HAP-1 (cell line): ENCODE data around the gene TRMT61B.

Source experiments
- DNase-seq, 2 experiments: peaks; one replicate each; pipeline ENCODE4 v3.0.0-alpha.2; 2016 to 2020; ENCODE audit warnings: low spot score in 2 of 2
- H3K27me3 ChIP-seq: fragments of 250-450 bp; sonication (Bioruptor Pico); 2 replicates; pipeline ENCODE4 v1.5.1; 2020; ENCODE audit warnings: low read depth, mild to moderate bottlenecking, moderate library complexity
- H3K36me3 ChIP-seq: fragments of 250-450 bp; sonication (Bioruptor Pico); replicated peaks from 2 replicates; pipeline ENCODE4 v1.5.1; 2020; ENCODE audit warnings: mild to moderate bottlenecking
- H3K4me1 ChIP-seq: fragments of 250-450 bp; sonication (Bioruptor Pico); 2 replicates; pipeline ENCODE4 v1.5.1; 2020; ENCODE audit warnings: mild to moderate bottlenecking
- H3K4me3 ChIP-seq: fragments of 250-450 bp; sonication (Bioruptor Pico); 2 replicates; pipeline ENCODE4 v1.5.1; 2020; ENCODE audit warnings: mild to moderate bottlenecking, moderate library complexity
- H3K9me3 ChIP-seq: fragments of 250-450 bp; sonication (Bioruptor Pico); 2 replicates; pipeline ENCODE4 v1.5.1; 2020; ENCODE audit warnings: mild to moderate bottlenecking, moderate library complexity
- in situ Hi-C: fragments of 300-500 bp; cut with MboI; formaldehyde crosslinking; loops from 3 replicates; pipeline ENCODE4 v1.14.3; 2020; ENCODE audit warnings: low sequenced_read_pairs, inconsistent platforms, mixed read lengths

TRMT61B gene

DNA sequence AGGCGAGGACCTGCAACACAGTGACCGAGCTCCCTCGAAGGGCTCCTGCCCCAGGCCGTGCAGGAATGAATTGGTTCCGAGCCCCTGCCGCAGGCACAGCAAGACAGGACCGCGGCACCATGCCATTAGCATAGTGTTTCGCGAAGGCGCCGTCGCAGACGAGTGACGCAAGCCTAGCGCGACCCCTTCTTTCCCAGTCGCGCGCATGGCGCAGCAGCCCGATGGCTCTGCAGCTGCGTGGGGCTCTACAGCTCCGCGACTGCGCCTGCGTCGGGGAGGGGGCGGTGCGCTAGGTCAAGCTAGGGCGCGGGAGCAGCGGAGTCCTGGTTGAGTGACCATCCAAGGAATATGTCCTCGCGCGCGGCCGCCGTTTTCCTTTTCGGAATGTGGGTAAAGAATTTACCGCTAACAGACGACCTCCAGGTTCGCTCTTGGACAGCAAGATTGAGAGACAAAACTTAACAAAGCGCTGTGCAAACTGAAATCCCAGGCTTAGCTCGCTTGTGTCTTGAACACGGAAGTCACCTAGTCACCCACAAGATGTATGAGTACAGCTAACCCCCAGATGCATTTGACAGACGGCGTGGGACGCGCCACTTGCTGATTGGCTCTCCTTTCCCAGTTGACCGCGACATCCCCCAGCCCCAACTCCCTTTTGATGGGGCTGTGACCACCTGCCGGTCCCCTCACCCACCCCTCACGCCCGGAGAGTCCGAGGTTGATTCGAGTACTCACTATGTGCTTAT is at the start of gene TRMT61B:
Gene TRMT61B, minus strand, starts transcription at position 164 of the 746 bp plus-strand sequence. Its CDS starts 32 bp downstream, at position 132.
- H3K4me3 ChIP-seq, result peak within 1 kb of the TSS; percentile 97
- H3K27me3 ChIP-seq, result no peaks in the 10 kb centered on the region; the same call in 1 of the 2 replicates
- no peaks in the 10 kb centered on the region; the same call in 1 of the 2 replicates for H3K36me3 ChIP-seq
- peak; percentile 90 to 96 for DNase-seq
- no peaks in the 10 kb centered on the region for H3K9me3 ChIP-seq
- H3K4me1 ChIP-seq, result peaks cover 9% of the 10 kb centered on the region
- in situ Hi-C loops, result no loop called here

DNA sequence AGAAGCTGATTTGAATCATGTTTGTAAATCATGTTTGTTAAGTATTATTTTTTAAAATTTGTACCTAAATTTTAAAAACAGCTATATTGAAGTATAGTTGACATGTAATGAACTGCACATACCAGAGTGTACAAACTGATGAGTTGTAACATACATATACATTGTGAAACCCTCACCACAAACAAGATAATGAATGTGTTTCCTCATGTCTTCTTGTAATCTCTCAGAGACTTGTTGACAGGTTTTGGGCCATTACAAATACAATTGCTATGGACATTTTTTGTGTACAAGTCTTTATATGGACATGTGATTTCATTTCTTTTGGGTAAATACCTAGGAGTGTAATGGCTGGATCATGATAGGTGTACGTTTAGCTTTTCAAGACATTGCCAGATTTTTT is 45.8 kb upstream of the TRMT61B start:
- Histone ChIP-seq H3K9me3 (no peaks in the 10 kb centered on the region), H3K27me3 (no peaks in the 10 kb centered on the region), H3K4me1 (no peaks in the 10 kb centered on the region), H3K36me3 (peaks cover 77% of the 10 kb centered on the region), H3K4me3 (no peak overlapping the region)
- in situ Hi-C loops, result no loop called here
- no peak for DNase-seq

DNA sequence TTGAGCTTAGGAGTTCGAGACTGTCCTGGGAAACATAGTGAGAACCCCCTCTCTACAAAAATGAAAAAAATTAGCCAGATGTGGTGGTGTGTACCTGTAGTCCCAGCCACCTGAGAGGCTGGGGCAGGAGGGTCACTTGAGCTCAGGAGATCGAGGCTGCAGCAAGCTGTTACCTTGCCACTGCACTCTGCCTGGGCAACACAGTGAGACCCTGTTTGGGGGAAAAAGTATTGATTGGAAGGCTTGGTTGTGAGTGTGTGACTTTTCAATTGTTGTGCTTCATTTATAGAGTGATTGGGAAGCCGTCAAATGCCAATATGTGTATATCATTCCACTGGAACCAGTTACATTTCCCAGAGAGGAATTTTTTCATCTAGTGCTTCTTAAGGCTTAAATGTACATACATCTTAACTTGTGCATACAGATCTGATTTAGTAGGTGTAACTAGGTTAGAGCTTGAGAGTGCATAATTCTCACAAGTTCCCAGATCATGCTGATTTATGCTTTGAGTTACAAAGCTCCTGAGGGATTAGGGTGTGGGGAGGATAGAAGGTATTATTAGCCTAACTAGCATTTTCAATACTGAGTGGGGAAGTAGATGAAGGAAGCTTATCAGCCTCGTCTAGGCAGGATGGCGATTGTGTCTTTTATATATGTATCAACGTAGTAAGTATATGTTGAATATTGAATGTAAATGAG is 39.7 kb upstream of the TRMT61B start:
- no peaks in the 10 kb centered on the region for H3K27me3 ChIP-seq
- DNase-seq, result no peak
- H3K4me3 ChIP-seq, result no peak overlapping the region
- H3K9me3 ChIP-seq, result no peaks in the 10 kb centered on the region
- in situ Hi-C loops, result no loop called here
- H3K4me1 ChIP-seq, result peaks cover 6% of the 10 kb centered on the region; the same call in 1 of the 2 replicates
- peaks cover 81% of the 10 kb centered on the region for H3K36me3 ChIP-seq

DNA sequence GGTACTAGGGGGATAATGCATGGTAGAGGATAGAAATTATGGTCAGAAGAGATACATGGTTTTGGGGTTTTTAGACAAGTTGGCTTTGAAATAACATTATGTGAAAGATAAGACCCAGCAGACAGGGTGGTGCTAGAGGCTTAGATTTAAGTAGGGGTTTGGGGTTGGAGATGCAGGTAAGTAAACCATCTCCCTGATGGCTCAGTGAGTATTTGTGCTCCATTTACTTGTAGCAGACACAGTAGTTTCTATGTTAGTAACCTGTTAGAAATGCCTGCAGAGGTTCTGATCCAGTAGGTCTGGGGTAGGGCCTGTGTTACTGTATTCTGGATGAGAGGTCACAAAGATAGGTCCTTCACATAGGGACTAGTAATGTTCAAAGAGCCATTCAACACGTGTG is 38.1 kb upstream of the TRMT61B start:
- peaks cover 83% of the 10 kb centered on the region for H3K36me3 ChIP-seq
- in situ Hi-C loops, result no loop called here
- peaks cover 6% of the 10 kb centered on the region; the same call in 1 of the 2 replicates for H3K4me1 ChIP-seq
- DNase-seq, result no peak
- no peaks in the 10 kb centered on the region for H3K27me3 ChIP-seq
- H3K9me3 ChIP-seq, result no peaks in the 10 kb centered on the region
- H3K4me3 ChIP-seq, result no peak overlapping the region

DNA sequence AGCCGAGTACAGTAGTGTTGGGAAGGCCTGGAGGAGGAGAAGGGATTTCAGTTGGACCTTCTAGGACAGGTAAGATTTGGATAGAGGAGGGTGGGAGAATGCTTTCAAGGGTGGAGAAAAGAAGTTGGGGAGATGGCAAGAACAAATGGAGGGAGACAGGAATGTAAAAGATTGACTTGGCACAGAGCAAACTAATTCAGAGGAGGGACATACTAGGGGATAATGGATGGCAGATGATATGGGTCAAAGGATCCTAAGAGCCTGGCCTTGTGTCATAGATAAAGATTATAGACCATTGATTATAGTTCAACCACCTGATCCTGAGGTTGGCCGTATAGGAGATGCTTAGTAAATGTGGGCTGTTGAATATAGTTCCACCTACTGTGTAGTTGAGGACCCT is 36.7 kb upstream of the TRMT61B start:
- Histone ChIP-seq H3K4me3 (no peak overlapping the region), H3K9me3 (no peaks in the 10 kb centered on the region), H3K27me3 (no peaks in the 10 kb centered on the region), H3K4me1 (peaks cover 6% of the 10 kb centered on the region; the same call in 1 of the 2 replicates), H3K36me3 (peaks cover 85% of the 10 kb centered on the region)
- no peak for DNase-seq
- in situ Hi-C loops, result no loop called here

DNA sequence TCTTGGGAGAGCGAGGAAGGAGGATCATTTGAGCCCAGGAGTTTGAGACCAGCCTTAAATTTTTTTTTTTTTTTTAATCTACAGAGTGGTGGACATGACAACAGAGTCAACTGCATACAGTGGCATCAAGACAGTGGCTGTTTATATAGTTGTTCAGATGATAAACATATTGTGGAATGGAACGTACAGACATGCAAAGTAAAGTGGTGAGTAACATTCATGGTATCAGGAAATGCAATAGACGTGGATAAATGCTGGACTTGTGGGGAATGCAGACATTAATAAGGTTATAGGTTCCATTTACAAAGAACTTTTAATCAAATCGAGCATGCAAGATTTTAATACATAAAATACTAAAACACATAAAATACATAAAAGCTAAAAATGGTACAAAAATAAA is 36.3 kb upstream of the TRMT61B start:
- no peaks in the 10 kb centered on the region for H3K27me3 ChIP-seq
- no peaks in the 10 kb centered on the region for H3K9me3 ChIP-seq
- H3K36me3 ChIP-seq, result peaks cover 88% of the 10 kb centered on the region
- no peak for DNase-seq
- H3K4me3 ChIP-seq, result no peak overlapping the region
- in situ Hi-C loops, result no loop called here
- peaks cover 6% of the 10 kb centered on the region; the same call in 1 of the 2 replicates for H3K4me1 ChIP-seq

DNA sequence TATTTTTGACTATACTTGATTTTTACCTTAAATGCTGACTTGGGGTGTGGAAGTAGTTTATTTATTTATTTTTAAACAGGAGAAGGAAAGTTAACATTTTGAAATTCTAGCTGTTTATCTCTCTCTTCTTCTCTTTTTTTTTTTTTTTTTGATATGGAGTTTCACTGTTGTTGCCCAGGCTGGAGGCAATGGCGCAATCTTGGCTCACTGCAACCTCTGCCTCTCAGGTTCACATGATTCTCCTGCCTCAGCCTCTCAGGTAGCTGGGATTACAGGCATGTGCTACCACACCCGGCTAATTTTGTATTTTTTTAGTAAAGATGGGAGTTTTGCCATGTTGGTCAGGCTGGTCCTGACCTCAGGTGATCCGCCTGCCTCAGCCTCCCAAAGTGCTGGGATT is 35.4 kb upstream of the TRMT61B start:
- peaks cover 91% of the 10 kb centered on the region for H3K36me3 ChIP-seq
- in situ Hi-C loops, result no loop called here
- peaks cover 10% of the 10 kb centered on the region for H3K4me1 ChIP-seq

DNA sequence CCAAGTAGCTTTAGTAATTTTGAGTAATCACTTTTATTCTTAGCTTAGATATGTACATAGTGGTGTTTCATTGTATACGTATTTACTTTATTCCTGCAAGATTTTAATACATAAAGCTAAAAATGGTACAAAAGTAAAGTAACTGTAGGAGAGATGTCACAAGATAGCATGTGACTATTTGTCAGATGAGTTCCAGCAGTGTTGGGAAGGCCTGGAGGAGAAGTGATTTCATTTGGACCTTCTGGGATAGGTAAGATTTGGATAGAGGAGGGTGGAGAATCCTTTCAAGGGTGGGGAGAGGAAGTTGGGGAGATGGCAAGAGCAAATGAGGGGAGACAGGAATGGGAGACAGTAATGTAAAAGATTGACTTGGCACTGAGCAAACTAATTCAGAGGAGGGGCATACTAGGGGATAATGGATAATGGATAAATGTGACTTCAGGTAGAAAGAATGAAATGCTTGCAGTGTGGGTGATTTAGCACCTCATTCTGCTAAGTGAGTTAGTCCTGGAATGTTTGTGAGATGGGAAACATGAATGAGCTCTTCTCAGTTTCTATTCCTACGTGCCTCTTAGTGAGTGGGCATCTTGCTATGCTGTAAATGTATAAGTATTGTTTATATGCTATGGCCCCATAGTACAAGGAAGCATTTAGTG is 34.8 kb upstream of the TRMT61B start:
- no peak for DNase-seq
- Histone ChIP-seq H3K4me1 (peaks cover 14% of the 10 kb centered on the region), H3K4me3 (no peak overlapping the region), H3K9me3 (no peaks in the 10 kb centered on the region), H3K36me3 (peaks cover 88% of the 10 kb centered on the region), H3K27me3 (no peaks in the 10 kb centered on the region)
- in situ Hi-C loops, result no loop called here

More for the DNA sequence above, 35.4 kb upstream of the TRMT61B start:
- H3K4me3 ChIP-seq, result no peak overlapping the region
- no peak for DNase-seq
- H3K9me3 ChIP-seq, result no peaks in the 10 kb centered on the region
- no peaks in the 10 kb centered on the region for H3K27me3 ChIP-seq

DNA sequence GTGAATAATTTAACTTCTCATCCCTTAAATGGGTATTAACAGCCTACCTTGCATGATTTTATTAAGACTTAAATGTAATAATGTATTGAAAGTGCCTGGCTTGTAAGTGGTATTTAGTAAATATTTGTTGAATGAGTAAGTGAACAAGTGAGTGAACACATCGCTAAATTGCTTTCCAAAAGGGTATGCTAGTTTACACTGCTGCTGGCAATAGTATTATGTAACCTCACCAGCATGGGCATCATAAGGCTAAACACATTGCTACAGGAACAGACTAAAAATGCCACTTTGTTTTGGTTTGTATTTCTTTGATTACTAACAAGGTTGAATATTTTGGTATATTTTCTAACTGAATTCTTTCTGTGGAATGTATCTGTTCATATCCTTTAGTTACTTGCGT is 34.2 kb upstream of the TRMT61B start:
- no peak for DNase-seq
- in situ Hi-C loops, result no loop called here
- H3K36me3 ChIP-seq, result peaks cover 85% of the 10 kb centered on the region

DNA sequence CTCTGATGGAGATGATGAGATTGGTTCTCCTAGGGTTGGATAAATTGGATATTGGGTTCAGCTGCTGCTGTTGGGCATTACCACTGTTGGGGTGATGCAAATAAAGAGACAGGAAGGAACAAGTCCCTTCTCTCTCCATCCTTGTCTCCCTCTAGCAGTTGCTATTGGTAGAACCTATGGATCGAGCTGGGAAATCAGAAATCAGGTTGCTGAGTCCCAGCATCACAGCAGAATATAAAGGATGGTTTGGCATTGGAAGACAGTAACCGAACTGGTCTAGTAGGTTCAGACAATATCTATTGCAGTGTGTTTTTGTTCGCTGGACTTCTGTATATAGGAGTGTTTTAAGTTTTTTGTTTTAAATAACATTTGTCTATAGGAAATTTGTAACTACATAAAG is 32.5 kb upstream of the TRMT61B start:
- in situ Hi-C loops, result no loop called here
- peaks cover 31% of the 10 kb centered on the region for H3K4me1 ChIP-seq
- H3K36me3 ChIP-seq, result peaks cover 68% of the 10 kb centered on the region
- H3K27me3 ChIP-seq, result no peaks in the 10 kb centered on the region
- DNase-seq, result no peak
- no peaks in the 10 kb centered on the region for H3K9me3 ChIP-seq
- no peak overlapping the region for H3K4me3 ChIP-seq

More for the DNA sequence above, 34.2 kb upstream of the TRMT61B start:
- H3K4me3 ChIP-seq, result no peak overlapping the region
- no peaks in the 10 kb centered on the region for H3K9me3 ChIP-seq
- no peaks in the 10 kb centered on the region for H3K27me3 ChIP-seq
- H3K4me1 ChIP-seq, result peaks cover 14% of the 10 kb centered on the region

DNA sequence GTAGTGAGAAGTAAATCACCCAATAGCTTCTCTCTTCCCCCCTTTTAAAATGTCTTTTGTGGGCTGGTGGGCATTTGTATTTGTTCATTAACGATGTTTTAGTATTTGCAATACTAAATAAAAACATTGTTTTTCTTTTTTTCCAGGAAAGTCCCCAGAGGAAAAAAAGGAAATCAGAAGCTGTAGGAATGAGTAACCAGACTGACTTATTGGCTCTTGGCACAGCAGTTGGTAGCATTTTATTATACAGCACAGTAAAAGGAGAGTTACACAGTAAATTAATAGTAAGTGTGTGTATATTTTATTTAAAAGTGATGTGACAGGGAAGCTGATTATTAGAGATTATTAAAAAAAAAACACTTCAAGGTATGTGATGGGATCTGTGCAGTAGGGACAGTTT is 31.7 kb upstream of the TRMT61B start:
- Histone ChIP-seq H3K9me3 (no peaks in the 10 kb centered on the region), H3K27me3 (no peaks in the 10 kb centered on the region), H3K36me3 (peaks cover 65% of the 10 kb centered on the region), H3K4me1 (peaks cover 35% of the 10 kb centered on the region), H3K4me3 (no peak overlapping the region)
- DNase-seq, result no peak
- in situ Hi-C loops, result no loop called here

DNA sequence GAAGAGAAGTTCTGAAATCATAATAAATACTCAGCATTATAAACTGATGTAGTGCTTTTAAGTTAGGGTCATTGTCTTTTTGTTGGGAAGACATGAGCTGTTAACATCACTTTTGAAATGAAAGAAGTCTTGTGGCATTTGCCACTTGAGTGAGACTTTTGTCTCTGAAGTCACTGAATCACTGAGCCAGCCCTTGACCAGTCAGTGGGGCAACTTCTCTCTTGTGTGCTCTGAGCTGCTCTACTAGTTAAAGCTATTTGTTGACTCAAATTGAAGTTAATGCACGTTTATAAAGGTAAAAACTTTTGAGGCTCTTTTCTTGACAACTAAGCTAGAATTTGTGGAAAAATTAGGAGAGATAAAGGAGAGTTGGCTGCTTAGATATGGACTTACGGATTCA is 31.1 kb upstream of the TRMT61B start:
- Histone ChIP-seq H3K4me1 (peaks cover 35% of the 10 kb centered on the region), H3K9me3 (no peaks in the 10 kb centered on the region), H3K4me3 (no peak overlapping the region), H3K27me3 (no peaks in the 10 kb centered on the region), H3K36me3 (peaks cover 58% of the 10 kb centered on the region)
- in situ Hi-C loops, result no loop called here
- DNase-seq, result no peak

DNA sequence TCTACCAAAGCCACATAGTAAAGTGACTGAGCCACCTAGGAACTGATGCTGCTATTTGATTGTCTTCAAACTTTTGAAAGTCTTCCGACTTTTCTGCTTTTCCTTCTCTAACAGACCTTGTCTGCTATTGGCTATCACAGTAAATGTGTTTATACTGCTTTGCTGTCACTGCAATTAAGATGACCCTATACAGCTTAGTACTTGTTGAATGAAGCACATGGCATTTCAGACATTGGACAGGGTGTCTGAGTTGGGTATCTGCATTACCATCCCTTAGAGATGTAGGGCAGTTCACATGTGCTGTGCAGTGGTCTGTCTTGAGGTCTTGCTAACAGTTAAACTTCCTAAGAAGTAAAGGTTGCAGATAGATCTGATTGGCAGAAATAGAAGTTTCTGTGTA is 27.9 kb upstream of the TRMT61B start:
- H3K36me3 ChIP-seq, result peaks cover 35% of the 10 kb centered on the region
- H3K4me1 ChIP-seq, result peaks cover 35% of the 10 kb centered on the region
- peak overlapping the region; percentile 93; the same call in 1 of the 2 replicates for H3K4me3 ChIP-seq
- no peaks in the 10 kb centered on the region for H3K9me3 ChIP-seq
- H3K27me3 ChIP-seq, result no peaks in the 10 kb centered on the region
- DNase-seq, result no peak
- in situ Hi-C loops, result no loop called here

DNA sequence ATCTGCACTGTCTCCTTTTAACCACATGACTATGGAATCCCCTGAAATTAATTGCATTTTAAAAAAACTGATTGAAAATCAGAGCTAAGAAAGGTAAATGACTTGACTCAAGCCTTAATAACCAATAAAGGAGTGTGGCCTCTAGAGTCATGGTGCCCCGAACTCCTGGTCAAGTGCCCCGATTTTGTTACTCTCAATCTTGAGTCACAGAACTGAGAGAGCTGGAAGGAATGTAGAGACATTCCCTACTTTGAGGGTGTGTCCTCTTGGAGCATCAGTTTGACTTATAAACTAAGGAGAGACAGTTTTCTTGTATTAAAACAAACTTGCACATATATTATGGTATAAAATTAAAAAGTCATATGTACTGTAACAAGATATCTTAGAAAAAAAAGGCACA is 26.8 kb upstream of the TRMT61B start:
- Histone ChIP-seq H3K27me3 (no peaks in the 10 kb centered on the region), H3K36me3 (peaks cover 24% of the 10 kb centered on the region), H3K4me1 (peaks cover 35% of the 10 kb centered on the region), H3K4me3 (peak overlapping the region; percentile 93), H3K9me3 (no peaks in the 10 kb centered on the region)
- peak in 1 of 2 experiments; percentile 33 for DNase-seq
- in situ Hi-C loops, result no loop called here
